DLD1 (cell line): Measurements from ENCODE around the gene FUCA1.
"Not testable (repeated sequence)": the region's sequence is repeated elsewhere in the genome, so short reads cannot be mapped to it uniquely, and the experiment has no call there.

Source experiments
- in situ Hi-C: cut with HindIII; loops from 2 replicates; pipeline ENCODE4 v1.10.0; 2017; ENCODE audit warnings: low sequenced_read_pairs

The FUCA1 gene

GRCh38 chr1:23803674-23804073 is 64.4 kb downstream of the FUCA1 start:
- in situ Hi-C loops: no loop called here

- in situ Hi-C loops: not testable (repeated sequence)
Measured at GRCh38 chr1:23802809-23803342, 65.2 kb downstream of the FUCA1 start.

DNA sequence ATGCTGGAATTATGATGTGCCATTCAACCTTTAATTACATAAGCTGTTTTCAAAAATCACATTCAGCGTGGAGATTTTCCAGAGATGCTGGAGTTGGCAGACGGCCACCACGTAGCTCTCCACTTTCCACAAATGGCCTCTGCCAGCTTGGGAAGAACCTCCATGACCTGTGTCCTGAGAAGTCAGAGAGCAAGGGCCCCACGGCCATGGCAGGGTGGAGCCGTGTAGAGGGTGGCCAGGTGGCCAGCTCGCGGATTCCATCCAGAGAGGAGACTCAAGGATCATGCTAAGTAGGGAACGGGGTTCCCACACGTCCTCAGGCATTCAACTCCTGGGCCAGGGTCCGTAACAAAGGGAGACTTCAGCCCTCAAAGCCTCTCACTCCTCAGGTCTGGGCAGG is 66.2 kb downstream of the FUCA1 start:
- in situ Hi-C loops: no loop called here

GRCh38 chr1:23801338-23801748 is 66.7 kb downstream of the FUCA1 start:
- in situ Hi-C loops: no loop called here

- in situ Hi-C loops: no loop called here
Measured at GRCh38 chr1:23800400-23801337, 67.4 kb downstream of the FUCA1 start, which contains the start of gene GALE. TSS of gene GALE (minus strand) at chr1:23800754. CDS start at chr1:23799007, 1,747 bp downstream.

DNA sequence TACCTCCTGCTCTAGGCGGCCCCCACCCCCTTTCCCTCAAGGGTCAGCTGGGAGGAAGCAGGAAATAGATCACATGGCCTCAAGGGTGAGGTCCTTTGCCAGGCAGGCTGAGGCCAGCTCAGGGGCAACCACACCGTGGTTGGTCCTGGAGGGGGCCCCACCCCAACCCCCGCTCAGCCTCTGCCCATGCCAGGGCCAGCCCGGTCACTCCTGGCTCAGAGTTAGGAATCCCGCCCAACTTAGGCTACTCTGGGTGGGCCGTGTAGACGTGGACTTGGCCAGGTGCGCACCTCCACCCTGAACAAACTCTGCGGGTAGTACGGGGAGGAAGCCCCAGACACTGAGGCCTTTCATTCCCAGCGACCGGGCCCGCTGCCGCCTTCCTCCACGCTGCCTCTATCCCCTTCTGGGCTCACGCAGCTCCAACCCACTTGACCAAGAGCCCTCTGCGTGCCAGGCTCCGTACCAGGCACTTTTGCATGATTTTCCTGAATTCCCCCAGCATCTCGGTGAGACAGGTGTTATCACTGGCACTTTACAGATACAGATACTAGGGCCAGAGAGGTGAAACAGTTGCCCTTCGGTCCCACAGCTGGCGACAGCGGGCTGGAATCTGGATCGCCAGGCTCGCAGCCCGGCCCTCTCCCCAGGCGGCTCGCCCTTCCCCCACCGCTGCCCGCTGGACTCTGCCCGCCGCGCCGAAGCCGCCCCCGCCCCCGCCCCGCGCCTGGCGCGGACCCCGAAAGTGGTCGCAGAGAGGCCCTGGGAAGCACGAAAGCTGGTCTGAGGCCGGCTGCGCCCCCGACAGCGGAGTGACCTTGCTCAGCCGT is 68.3 kb downstream of the FUCA1 start:
- in situ Hi-C loops: no loop called here

DNA sequence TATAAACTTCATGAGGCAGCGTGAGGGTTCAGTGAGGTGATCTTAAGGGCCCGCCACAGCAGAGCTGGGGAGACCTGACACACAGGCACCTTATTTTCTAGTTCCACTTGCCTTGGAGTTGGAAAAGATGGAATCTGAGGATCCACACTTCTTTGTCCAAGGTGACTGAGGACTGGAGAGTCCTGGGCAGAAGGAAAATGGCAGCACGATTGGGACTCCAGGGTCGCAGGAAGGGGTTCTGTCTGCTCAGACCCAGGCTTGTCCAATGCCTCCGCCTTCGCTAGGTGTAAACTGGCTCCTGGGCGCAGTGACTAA is 68.9 kb downstream of the FUCA1 start:
- in situ Hi-C loops: no loop called here

- in situ Hi-C loops: no loop called here
Measured at GRCh38 chr1:23798662-23799142, 69.4 kb downstream of the FUCA1 start.

DNA sequence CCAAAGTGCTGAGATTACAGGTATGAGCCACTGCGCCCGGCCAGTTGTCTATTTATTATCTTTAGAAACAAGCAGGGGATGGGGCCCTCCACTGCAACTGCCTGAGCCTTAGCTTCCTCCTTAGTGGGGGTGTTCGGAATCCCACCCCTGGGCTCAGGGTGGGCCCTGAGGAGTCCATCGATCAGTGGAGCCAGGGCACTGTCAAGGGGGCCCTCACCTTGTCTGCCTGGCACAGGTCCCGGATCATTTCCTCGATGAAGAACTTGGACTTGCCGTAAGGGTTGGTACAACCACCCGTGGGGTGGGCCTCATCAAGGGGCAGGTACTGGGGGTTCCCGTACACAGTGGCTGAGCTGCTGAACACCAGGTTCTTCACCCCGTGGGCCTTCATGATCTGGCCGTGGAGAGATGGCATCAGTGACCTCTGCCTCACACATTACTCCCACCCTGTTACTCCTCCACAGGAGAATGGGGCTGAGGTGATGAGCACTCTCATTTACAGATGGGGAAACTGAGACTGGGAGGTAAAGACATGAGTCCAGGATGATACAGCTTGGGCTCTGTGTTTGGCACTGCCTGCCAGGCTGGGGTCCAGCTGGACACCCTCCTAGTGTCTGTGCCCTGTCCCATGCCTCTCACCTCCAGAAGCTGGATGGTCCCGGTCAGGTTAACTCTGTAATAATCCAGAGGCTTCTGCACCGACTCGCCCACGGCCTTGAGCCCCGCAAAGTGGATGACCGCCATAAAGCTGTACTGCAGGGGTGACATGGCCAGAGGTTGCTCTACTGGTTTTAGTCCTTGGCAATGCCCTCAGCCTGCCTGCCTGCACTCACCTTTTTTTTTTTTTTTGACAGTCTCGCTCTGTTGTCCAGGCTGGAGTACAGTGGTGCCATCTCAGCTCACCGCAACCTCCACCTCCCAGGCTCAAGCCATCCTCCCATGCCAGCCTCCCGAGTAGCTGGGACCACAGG is 70.3 kb downstream of the FUCA1 start:
- in situ Hi-C loops: no loop called here

DNA sequence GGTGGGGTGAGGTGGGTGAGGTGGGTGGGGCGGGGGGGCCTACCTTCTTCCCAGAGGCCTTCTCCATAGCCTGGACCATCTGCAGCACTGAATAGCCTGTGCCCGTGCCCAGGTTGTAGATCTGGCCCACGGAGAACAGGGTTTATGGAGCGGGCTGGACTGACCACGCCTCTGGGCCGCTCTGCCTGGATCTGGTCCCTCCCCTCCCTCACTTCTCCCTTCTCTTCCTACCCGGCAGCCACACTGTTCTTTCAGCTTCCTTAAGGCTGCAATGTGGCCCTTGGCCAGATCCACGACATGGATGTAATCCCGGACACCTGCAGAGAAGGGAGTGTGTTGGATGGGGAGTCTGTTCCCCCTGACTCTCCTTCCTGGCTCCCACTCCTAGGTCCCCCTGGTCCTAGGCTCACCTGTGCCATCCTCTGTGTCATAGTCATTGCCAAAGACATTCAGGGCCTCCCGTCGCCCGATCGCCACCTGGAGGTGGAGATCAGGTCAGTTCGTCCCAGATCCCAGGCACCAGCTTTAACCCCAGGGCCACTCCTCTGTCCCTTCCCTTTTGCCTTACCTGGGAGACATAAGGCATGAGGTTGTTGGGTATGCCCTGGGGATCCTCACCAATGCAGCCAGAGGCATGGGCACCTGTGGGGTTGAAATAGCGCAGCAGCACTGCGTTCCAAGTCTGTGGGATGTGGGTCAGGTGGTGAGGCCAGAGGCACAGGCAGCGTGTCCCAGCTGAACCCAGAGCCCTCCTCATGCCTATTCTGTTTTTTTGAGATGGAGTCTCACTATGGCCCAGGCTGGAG is 71.4 kb downstream of the FUCA1 start:
- in situ Hi-C loops: no loop called here

DNA sequence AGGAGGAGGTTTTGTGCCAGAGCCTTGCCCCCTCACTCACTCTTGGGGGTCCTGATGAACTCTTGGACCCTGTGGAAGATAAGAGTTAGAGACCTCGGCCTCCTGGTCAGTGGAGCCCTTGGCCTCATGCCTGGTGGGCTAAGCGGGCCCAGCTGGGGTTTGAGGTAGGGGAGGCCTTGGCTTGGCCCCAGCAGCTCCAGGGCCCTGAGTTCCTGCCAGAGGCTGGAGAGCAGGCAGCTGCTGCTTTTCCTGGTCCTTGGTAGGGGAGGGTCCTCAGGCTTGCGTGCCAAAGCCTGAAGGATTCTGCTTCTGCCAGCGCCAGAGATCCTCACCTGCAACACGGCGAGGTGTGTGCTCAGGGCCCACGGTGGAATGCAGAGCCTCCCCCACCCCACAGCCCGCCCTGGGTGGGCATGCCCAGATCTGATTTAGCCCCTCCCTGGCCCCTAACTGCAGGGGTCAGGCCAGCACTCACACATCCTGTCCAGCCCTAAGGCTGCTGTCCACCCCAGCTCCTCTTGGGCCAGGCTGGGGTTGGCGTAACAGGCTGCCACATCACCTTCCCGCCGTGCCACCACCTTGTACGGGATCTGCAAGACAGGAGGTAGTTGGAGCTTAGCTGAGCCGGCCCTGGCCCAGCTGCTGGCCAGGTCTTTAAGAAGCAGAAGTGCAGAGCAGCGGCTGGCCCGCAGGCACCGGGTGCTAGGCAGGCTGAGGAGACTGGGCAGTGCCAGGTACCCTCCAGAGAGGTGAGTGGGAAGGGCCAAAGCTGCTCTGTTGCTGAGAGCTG is 72.2 kb downstream of the FUCA1 start:
- in situ Hi-C loops: no loop called here
